Bronchial epithelial cell (primary cell): ENCODE measurements around the gene FAAH. TPM values are rescaled to one million over a fixed set of nuclear protein-coding genes. Genes with fewer than 3 reads are reported as not detected.

Experiments used
- DNase-seq: peaks from one replicate; pipeline ENCODE4 v3.0.0-alpha.2; 2010; ENCODE audit warnings: low read depth
- FAIRE-seq: peaks from 2 replicates; lab custom pipeline; 2011; peaks lifted over from hg19 to GRCh38; lab: Jason Lieb, UNC
- H3K27me3 ChIP-seq: 2 replicates; pipeline ENCODE4 v1.5.1; 2011; ENCODE audit warnings: low read length; ENCODE audit not compliant: control insufficient read depth, insufficient read depth
- H3K36me3 ChIP-seq: 2 replicates; pipeline ENCODE4 v1.5.1; 2011; ENCODE audit warnings: low read length; ENCODE audit not compliant: control insufficient read depth, insufficient read depth
- H3K4me3 ChIP-seq: 2 replicates; pipeline ENCODE4 v1.5.1; 2011; ENCODE audit warnings: mild to moderate bottlenecking, low read depth, low read length, control low read depth
- total RNA-seq: library from RNA; depleted of rRNA; stranded (reverse); fragments of >200 nt; gene quantifications from 2 replicates; pipeline ENCODE4 v1.2.1, GENCODE V29; 2014
- TF ChIP-seq, protein P1 (sequence below): IDR thresholded peaks from 2 replicates; pipeline ENCODE4 v1.5.1; 2011; ENCODE audit warnings: mild to moderate bottlenecking, moderate library complexity, low read length, control low read depth, inconsistent platforms; ENCODE audit not compliant: insufficient read depth, severe bottlenecking

The FAAH gene
- total RNA-seq, 1 donor from 2014 or later = 10.5 TPM

DNA sequence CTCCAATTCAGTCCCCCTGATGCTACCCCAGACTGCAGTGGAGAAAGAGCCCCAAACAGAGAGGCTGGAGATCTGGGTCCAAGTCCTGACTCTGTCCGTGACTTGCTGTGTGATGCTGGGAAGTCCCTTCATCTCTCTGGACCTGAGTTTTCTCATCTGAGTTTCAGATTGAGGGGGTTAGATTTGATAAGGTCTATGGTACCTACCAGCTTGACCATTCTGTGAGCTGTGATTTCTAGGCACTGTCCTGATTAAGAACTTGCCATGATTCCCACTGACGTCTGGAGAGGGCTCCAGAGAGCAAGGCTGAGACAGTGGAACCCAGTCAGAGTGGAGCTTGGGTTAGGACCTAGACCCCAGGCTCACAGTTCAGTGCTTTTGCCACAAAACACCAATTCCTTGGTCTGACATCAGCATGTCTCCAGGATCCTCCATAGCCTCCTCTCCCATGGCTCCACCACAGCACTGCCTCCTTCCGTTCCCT, 51.7 kb downstream of the FAAH start:
- H3K27me3 ChIP-seq = peaks cover 13% of the 10 kb centered on the region
- H3K4me3 ChIP-seq = no peak overlapping the region
- DNase-seq = no peak
- H3K36me3 ChIP-seq = no peaks in the 10 kb centered on the region
- TF ChIP-seq, protein P1, sequence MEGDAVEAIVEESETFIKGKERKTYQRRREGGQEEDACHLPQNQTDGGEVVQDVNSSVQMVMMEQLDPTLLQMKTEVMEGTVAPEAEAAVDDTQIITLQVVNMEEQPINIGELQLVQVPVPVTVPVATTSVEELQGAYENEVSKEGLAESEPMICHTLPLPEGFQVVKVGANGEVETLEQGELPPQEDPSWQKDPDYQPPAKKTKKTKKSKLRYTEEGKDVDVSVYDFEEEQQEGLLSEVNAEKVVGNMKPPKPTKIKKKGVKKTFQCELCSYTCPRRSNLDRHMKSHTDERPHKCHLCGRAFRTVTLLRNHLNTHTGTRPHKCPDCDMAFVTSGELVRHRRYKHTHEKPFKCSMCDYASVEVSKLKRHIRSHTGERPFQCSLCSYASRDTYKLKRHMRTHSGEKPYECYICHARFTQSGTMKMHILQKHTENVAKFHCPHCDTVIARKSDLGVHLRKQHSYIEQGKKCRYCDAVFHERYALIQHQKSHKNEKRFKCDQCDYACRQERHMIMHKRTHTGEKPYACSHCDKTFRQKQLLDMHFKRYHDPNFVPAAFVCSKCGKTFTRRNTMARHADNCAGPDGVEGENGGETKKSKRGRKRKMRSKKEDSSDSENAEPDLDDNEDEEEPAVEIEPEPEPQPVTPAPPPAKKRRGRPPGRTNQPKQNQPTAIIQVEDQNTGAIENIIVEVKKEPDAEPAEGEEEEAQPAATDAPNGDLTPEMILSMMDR = no peak
- FAIRE-seq = no peak

DNA sequence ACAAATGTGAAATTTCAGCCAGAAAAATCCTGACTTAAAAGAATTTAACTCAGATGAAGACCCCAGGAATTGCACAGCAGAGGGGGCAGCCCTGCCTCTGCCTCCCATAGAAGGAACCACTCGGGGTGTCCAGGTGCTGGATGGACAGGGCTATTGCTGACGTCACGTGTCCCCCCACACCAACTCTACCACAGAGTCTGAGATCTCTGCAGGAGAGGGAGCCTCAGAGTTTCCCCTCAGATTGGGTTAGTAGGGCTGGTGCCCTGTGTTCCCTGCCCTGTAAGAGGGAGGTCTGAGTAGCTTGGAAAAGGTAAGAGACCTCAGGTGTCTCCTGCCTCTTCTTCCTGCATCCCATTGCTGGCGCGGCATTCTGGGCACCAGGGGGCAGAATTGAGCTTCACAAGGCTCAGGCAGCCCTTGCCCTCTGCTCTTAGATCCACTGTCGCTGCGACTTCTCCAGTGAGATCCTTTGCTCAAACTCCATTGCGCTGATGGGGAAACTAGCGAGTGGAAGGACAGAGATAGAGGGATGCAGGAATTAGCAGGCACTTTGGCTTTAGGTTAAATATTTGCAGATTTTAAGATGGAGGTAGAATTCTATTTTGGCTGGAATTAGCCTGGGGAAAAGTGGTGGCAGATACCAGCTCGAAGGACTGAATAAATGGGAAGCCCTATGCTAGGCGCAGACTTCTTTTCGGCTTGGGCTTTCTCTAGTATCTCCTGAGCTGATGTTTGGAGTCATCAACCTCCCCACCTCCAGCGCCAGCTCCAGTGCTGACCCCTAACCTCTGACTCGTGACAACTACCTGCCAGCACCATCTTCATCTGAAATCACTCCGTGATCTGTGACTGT, 52.8 kb downstream of the FAAH start:
- DNase-seq = peak; percentile 62
- Histone ChIP-seq H3K4me3 (no peak overlapping the region), H3K36me3 (no peaks in the 10 kb centered on the region), H3K27me3 (peaks cover 17% of the 10 kb centered on the region)
- TF ChIP-seq, protein P1 = peak; percentile 97
- peak; percentile 90 for FAIRE-seq

DNA sequence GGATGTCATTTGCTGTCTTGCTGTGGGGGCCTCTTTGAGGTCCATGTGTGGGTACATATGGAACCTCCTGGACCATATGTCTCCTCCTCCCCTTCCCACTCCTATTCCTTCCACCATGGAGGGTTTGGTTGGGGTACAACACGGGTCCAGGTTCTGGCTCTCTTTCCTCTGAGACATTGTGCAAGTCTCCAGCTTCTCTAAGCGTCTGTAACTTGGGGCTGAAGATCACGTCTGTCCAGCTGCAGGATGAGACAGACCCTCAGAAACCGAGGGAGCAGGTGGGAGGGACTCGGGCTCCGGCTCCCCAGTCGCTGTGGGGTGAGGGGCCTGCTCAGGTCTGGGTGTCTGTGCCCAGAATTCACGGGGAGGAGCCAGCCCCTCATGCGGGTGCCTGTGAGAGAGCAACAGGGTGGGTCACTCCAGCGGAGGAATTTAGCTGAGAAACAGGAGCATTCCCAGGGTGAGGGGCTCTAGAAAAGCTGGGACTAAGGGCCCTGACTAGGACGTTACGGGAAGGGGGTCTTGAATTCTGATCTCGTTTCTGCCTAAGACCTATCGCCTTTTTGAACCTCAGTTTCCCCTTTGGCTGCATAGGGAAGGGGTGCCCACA, 53.5 kb downstream of the FAAH start:
- H3K4me3 ChIP-seq = no peak overlapping the region
- DNase-seq = no peak
- H3K36me3 ChIP-seq = no peaks in the 10 kb centered on the region
- H3K27me3 ChIP-seq = peaks cover 17% of the 10 kb centered on the region
- no peak for FAIRE-seq
- TF ChIP-seq, protein P1 = no peak

DNA sequence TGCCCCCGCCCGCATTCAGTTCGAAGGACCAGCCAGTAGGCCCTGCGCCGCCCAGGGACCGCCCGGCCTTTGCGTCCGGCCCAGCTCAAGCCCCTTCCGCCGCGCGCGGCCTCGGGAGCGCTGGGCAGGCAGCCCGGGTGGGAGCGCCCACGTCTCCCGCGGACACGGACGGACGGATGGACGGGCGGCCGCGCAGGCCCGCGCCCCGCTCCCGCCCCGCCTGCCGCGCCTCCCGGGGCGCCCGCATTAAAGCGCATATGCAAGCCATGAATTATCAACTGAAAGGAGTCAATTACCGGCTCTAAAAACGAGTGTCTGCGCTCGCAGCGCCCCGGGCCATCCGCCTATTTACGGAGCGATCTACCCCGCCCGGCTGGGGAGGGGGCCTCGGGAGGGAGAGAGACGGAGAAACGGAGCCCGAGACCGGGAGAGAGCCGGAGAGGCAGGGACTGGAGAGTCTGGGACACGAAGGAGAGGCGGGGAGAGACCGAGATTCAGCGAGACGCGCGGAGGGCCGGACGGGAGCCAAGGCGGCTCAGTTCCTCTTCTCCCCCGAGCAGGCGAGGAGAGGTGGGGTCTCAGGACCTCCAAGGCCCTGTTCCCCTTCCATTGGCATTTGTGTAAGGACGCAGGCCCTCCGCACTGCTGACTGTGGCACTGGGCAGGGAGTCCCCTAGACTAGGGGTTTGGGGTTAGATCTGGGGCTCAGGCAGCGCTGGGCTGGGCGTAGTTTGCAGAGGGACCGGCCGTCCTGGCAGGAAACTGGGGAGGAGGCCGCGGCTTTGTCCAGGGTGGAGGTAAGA, 54.2 kb downstream of the FAAH start:
- Histone ChIP-seq H3K27me3 (peaks cover 18% of the 10 kb centered on the region), H3K4me3 (no peak overlapping the region), H3K36me3 (no peaks in the 10 kb centered on the region)
- TF ChIP-seq, protein P1 = no peak
- DNase-seq (no peak), FAIRE-seq (no peak)

DNA sequence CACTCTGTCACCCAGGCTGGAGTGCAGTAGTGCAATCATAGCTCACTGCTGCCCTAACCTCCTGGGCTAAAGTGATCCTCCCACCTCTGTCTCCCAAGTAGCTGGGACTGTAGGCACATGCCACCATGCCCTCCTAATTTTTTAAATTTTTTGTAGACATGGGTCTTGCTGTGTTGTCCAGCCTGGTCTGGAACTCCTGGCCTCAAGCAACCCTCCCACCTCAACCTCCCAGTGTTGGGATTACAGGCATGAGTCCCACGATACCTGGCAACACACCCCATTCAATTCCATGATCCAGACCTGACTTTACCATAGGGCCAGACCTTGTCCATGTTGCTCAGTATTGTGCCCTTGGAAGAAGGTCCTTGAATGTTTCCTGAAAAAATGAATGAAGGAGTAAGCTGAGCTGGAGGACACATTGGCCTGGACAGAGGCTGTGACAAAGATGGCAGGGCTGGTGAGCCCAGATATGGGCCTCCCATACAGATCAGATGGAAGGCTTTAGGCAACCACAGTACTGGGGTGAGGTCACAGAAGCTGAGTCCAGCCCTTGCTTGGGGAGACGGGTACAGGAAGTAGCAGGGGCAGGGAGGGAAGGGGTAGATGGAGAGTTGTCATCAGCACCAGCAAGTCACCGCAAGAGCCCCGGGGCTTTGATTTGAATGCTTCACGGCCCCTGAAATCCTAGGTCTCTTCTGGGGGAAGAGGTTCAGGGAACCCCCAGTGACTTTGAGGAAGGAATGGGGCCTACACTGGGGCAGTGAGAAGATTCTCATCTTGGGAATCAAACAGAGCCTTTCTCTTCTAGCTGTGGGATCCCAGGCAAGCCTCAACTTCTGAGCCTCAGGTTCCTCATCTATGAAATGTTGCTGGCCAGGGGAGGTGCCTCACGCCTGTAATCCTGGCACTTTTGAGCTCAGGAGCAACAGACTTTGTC, 55.4 kb downstream of the FAAH start:
- DNase-seq (no peak), FAIRE-seq (no peak)
- Histone ChIP-seq H3K36me3 (no peaks in the 10 kb centered on the region), H3K4me3 (no peak overlapping the region), H3K27me3 (peaks cover 21% of the 10 kb centered on the region)
- TF ChIP-seq, protein P1 = no peak
